ENCODE data around the gene CAMK2N1. TPM values are rescaled to one million over a fixed set of nuclear protein-coding genes. Genes with fewer than 3 reads are reported as not detected.

The CAMK2N1 gene
- total and polyA plus RNA-seq, 8 donors: 3.4 to 40.7 (median 6.6) TPM

DNA sequence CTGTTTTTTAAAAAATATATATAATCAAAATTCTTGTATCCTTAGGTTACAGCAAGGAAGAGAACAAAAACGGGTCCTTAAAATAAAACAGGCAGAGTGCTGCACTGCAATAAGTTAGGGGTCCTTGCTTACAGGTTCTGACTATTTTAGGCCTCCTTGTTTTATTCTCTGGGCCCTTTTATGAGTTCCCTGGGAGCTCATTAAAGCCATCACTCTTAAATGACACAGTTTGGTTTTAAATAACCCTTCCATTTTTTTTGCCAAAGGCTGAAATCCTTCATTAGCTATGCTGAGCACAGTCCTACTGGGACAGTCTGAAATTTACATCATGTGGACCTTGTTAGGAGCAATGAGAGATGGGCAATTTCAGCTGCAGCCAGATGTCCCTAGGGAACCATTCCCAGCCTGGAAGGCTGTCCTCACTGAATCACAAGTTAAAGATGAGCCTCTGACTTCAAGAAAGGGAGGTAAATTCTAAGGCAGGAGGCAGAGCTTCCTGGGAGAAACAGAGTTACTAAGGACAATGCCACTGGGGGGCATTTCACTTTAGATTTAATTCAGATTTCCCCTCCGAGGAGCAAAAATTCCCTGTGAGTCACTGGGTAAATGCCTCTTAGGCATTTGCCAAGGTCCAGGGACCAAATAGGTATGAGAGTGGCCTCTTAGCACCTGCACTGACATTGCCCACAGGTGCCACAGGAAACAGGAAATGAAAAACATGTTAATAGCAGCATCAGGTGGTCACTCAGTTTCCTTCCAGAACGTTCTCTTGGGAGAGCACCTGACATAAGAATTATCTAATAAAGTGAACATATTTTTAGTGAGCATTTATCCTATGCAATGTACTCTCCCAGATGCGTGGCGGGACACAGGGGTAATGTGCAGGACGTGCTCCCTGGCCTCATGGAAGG lies 25.8 kb upstream of the CAMK2N1 start:
- FAIRE-seq: no peak
- Histone ChIP-seq H3K27ac (no peak overlapping the region), H3K9me3 (no peaks in the 10 kb centered on the region), H3K4me1 (peaks cover 0 to 5% (median 4%) of the 10 kb centered on the region in 3 donors), H3K27me3 (no peaks in the 10 kb centered on the region), H3K36me3 (no peaks in the 10 kb centered on the region), H3K4me3 (no peak overlapping the region)
- TF ChIP-seq, protein P1, sequence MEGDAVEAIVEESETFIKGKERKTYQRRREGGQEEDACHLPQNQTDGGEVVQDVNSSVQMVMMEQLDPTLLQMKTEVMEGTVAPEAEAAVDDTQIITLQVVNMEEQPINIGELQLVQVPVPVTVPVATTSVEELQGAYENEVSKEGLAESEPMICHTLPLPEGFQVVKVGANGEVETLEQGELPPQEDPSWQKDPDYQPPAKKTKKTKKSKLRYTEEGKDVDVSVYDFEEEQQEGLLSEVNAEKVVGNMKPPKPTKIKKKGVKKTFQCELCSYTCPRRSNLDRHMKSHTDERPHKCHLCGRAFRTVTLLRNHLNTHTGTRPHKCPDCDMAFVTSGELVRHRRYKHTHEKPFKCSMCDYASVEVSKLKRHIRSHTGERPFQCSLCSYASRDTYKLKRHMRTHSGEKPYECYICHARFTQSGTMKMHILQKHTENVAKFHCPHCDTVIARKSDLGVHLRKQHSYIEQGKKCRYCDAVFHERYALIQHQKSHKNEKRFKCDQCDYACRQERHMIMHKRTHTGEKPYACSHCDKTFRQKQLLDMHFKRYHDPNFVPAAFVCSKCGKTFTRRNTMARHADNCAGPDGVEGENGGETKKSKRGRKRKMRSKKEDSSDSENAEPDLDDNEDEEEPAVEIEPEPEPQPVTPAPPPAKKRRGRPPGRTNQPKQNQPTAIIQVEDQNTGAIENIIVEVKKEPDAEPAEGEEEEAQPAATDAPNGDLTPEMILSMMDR (IDR thresholded peaks at IDR 0.05): no peak
- ATAC-seq: no peak
- DNase-seq: no peak
- WGBS, 2 donors: 43 to 50% methylated on average over 6 of the region's 6 CpGs
- intact Hi-C loops (cut with DNase I): no loop called here

DNA sequence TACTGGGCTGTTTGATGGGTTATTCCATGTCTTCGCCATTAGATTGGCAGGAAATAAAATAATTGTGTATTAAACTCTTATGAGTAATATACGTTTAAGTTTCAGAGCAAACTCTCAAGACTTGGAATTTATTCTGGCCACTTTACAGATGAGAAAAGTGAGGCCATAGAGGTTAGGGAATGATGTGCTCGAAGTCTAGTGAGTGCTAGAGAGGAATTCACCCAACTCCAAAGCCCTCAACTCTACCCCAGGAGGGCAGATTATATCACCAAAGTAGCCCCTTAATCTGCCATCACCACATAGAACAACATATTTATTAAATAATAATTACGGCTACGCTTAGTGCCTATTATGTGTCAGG lies 22.4 kb upstream of the CAMK2N1 start:
- FAIRE-seq (no peak), ATAC-seq (no peak), DNase-seq (no peak)
- Histone ChIP-seq H3K36me3 (no peaks in the 10 kb centered on the region), H3K27me3 (no peaks in the 10 kb centered on the region), H3K4me1 (peaks cover 0 to 15% (median 8%) of the 10 kb centered on the region in 3 donors), H3K4me3 (peak overlapping the region; percentile 89 to 99 (median 96)), H3K27ac (peak overlapping the region; percentile 48 to 63 (median 56)), H3K9me3 (no peaks in the 10 kb centered on the region)
- intact Hi-C loops (cut with DNase I): no loop called here
- TF ChIP-seq, protein P1 (IDR thresholded peaks at IDR 0.05): no peak
- 61 to 62% methylated on average over 5 of the region's 5 CpGs for WGBS, 2 donors

DNA sequence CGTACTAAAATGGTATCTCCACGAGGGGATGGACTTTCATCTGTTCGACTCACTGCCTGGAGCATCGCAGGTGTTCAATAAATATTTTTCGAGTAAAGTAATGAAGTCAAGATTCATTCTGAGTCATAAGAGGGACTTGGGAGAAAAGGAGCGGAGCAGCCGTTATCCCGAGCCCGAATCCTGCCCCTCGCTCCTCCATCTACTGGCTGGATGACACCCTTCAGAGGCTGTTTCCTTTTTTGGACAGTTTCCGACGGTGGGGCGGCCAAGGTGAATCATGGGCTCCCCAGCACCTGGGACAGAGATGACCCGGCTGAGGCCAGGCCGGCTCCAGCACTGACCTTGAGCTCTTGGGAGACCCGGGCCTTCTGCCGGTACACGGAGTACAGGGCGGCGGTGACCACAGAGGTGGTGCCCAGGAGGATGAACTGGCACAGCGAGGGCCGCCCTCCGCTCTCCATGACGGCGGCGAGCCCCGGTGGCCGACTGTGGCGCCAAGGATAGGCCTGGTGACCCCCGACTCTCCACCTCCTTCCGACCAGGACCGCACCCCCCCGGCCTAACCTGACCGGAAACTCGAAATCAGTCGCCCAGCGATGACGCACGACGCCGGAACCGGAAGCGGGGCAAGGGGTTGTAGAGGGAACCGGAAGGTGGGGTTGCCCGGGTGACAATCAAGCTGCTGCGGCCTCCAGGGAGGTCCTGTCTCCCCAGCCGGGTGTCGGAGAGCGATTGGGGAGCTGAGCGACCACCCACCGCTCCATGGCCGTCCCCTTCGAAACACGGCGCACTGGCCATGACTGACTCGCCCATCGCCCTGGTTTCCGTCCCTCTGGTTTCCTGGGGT lies 21.8 kb upstream of the CAMK2N1 start, which contains the start of gene MUL1:
Gene MUL1, minus strand, starts transcription at position 588 of the 847 bp plus-strand sequence. Its CDS starts 127 bp downstream, at position 461.
- no peaks in the 10 kb centered on the region for H3K9me3 ChIP-seq
- H3K27me3 ChIP-seq: no peaks in the 10 kb centered on the region
- ATAC-seq (peak; percentile 99 to 100 (median 99)), DNase-seq (peak; percentile 91 to 98 (median 94)), FAIRE-seq (no peak)
- peak within 1 kb of the TSS; percentile 48 to 63 (median 56) for H3K27ac ChIP-seq
- H3K4me3 ChIP-seq: peak within 1 kb of the TSS; percentile 89 to 99 (median 96)
- 0 to 1% methylated on average over 48 to 58 of the region's 58 CpGs for WGBS, 2 donors
- intact Hi-C loops (cut with DNase I): no loop called here
- TF ChIP-seq, protein P1 (IDR thresholded peaks at IDR 0.05): no peak
- no peaks in the 10 kb centered on the region for H3K36me3 ChIP-seq
- H3K4me1 ChIP-seq: peaks cover 0 to 15% (median 8%) of the 10 kb centered on the region in 3 donors

DNA sequence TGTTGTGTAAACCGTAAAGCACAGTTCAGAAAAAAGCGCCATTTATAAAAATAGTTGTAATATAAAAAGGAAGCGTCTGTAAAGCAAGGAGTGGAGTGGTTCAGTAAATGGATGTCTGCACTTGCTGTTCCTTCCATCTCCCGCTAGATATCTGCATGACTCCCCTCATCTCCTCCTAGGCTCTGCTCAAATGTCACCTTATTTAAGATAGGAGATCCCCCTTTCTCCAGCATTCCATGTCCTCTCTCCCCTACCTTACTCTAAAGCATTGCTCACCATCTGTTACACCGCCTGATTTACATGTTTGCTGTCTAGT lies 21.2 kb upstream of the CAMK2N1 start:
- WGBS, 2 donors: 22 to 32% methylated on average over 5 of the region's 5 CpGs
- H3K9me3 ChIP-seq: no peaks in the 10 kb centered on the region
- FAIRE-seq (no peak), DNase-seq (no peak), ATAC-seq (peak in 2 of 4 donors; percentile 2 to 5)
- no peak overlapping the region for H3K27ac ChIP-seq
- intact Hi-C loops (cut with DNase I): no loop called here
- TF ChIP-seq, protein P1 (IDR thresholded peaks at IDR 0.05): no peak
- peak overlapping the region; percentile 89 to 99 (median 96) for H3K4me3 ChIP-seq
- H3K4me1 ChIP-seq: peaks cover 0 to 15% (median 8%) of the 10 kb centered on the region in 3 donors
- H3K27me3 ChIP-seq: no peaks in the 10 kb centered on the region
- peaks cover 0 to 1% (median 0%) of the 10 kb centered on the region in 3 donors for H3K36me3 ChIP-seq

Data from pancreas (tissue), 10 donors.